Neural cell (in vitro differentiated cells): Measurements from ENCODE around the gene IFRD2.

ENCODE experiments used
- EP300 ChIP-seq: fragments of 450-650 bp; conservative IDR thresholded peaks from 2 replicates; pipeline ENCODE4 v1.6.1; 2014; ENCODE audit warnings: antibody characterized with exemption, mild to moderate bottlenecking, moderate library complexity; ENCODE audit not compliant: poor library complexity, severe bottlenecking
- EZH2 ChIP-seq: fragments of 200-600, 300-800 bp; shearing (Covaris generic), sonication (generic); IDR thresholded peaks from 2 replicates; pipeline ENCODE4 v1.6.1; 2014; ENCODE audit warnings: antibody characterized with exemption, low read length, borderline replicate concordance, mild to moderate bottlenecking; ENCODE audit not compliant: insufficient read depth, poor library complexity, severe bottlenecking
- MXI1 ChIP-seq: fragments of 450-650 bp; conservative IDR thresholded peaks from 2 replicates; pipeline ENCODE4 v1.6.1; 2014; ENCODE audit warnings: antibody characterized with exemption, mild to moderate bottlenecking; ENCODE audit not compliant: poor library complexity, severe bottlenecking
- POLR2AphosphoS5 ChIP-seq: IDR thresholded peaks from 2 replicates; pipeline ENCODE4 v1.6.1; 2012
- RAD21 ChIP-seq: fragments of 450-650 bp; conservative IDR thresholded peaks from 2 replicates; pipeline ENCODE4 v1.6.1; 2014; ENCODE audit warnings: antibody characterized with exemption, mild to moderate bottlenecking, moderate library complexity
- SMC3 ChIP-seq: fragments of 450-650 bp; conservative IDR thresholded peaks from 2 replicates; pipeline ENCODE4 v1.6.1; 2014; ENCODE audit warnings: antibody characterized with exemption, mild to moderate bottlenecking, moderate library complexity; ENCODE audit not compliant: poor library complexity
- TF ChIP-seq, protein P1 (sequence below): fragments of 450-650 bp; IDR thresholded peaks from 2 replicates; pipeline ENCODE4 v1.5.1; 2014; ENCODE audit warnings: antibody characterized with exemption, mild to moderate bottlenecking, moderate library complexity; ENCODE audit not compliant: poor library complexity, severe bottlenecking
- TF ChIP-seq, protein P2 (sequence below): IDR thresholded peaks from 2 replicates; pipeline ENCODE4 v1.6.1; 2012; ENCODE audit warnings: borderline replicate concordance

DNA sequence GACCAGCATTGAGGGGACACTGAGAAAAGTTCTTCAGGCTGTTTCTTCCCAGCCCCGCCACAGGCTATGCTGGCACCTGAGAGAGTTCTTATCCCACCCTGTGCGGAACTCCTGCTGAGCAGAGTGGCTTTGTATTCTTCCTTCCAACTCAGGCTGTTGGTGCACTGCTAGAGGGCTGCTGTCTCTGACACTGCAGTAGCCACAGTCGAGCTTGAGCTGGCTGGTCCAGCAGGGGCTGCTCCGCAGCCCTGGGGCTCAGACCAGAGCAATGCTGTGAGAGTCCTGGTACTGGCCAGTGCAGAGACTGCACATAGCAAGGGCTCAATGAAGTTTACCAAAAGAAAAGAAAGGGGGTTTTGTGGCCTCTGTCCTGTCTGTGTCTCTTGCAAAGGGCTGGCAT, 52.6 kb downstream of the IFRD2 start:
- TF ChIP-seq, protein P1, sequence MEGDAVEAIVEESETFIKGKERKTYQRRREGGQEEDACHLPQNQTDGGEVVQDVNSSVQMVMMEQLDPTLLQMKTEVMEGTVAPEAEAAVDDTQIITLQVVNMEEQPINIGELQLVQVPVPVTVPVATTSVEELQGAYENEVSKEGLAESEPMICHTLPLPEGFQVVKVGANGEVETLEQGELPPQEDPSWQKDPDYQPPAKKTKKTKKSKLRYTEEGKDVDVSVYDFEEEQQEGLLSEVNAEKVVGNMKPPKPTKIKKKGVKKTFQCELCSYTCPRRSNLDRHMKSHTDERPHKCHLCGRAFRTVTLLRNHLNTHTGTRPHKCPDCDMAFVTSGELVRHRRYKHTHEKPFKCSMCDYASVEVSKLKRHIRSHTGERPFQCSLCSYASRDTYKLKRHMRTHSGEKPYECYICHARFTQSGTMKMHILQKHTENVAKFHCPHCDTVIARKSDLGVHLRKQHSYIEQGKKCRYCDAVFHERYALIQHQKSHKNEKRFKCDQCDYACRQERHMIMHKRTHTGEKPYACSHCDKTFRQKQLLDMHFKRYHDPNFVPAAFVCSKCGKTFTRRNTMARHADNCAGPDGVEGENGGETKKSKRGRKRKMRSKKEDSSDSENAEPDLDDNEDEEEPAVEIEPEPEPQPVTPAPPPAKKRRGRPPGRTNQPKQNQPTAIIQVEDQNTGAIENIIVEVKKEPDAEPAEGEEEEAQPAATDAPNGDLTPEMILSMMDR: no peak
- no peak for TF ChIP-seq RAD21
- TF ChIP-seq POLR2AphosphoS5: no peak
- TF ChIP-seq, protein P2, sequence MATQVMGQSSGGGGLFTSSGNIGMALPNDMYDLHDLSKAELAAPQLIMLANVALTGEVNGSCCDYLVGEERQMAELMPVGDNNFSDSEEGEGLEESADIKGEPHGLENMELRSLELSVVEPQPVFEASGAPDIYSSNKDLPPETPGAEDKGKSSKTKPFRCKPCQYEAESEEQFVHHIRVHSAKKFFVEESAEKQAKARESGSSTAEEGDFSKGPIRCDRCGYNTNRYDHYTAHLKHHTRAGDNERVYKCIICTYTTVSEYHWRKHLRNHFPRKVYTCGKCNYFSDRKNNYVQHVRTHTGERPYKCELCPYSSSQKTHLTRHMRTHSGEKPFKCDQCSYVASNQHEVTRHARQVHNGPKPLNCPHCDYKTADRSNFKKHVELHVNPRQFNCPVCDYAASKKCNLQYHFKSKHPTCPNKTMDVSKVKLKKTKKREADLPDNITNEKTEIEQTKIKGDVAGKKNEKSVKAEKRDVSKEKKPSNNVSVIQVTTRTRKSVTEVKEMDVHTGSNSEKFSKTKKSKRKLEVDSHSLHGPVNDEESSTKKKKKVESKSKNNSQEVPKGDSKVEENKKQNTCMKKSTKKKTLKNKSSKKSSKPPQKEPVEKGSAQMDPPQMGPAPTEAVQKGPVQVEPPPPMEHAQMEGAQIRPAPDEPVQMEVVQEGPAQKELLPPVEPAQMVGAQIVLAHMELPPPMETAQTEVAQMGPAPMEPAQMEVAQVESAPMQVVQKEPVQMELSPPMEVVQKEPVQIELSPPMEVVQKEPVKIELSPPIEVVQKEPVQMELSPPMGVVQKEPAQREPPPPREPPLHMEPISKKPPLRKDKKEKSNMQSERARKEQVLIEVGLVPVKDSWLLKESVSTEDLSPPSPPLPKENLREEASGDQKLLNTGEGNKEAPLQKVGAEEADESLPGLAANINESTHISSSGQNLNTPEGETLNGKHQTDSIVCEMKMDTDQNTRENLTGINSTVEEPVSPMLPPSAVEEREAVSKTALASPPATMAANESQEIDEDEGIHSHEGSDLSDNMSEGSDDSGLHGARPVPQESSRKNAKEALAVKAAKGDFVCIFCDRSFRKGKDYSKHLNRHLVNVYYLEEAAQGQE: no peak
- no peak for TF ChIP-seq MXI1
- TF ChIP-seq EZH2: no peak
- TF ChIP-seq SMC3: no peak
- no peak for TF ChIP-seq EP300
